WERI-Rb-1 (cell line): ENCODE results near the gene IL1RAPL1.
"Not testable (repeated sequence)": the region's sequence is repeated elsewhere in the genome, so short reads cannot be mapped to it uniquely, and the experiment has no call there.

Experiments
- DNase-seq: peaks from one replicate; pipeline ENCODE4 v3.0.0-alpha.2; 2020
- H3K27ac ChIP-seq: fragments of 250-450 bp; sonication (Bioruptor Pico); 2 replicates; pipeline ENCODE4 v1.5.1; 2020; ENCODE audit warnings: mild to moderate bottlenecking, moderate library complexity
- H3K27me3 ChIP-seq: fragments of 250-450 bp; sonication (Bioruptor Pico); 2 replicates; pipeline ENCODE4 v1.5.1; 2021; ENCODE audit warnings: mild to moderate bottlenecking, low read depth, moderate library complexity; ENCODE audit not compliant: insufficient read depth, severe bottlenecking
- H3K36me3 ChIP-seq: fragments of 250-450 bp; sonication (Bioruptor Pico); 2 replicates; pipeline ENCODE4 v1.5.1; 2020; ENCODE audit warnings: mild to moderate bottlenecking, moderate library complexity
- H3K4me3 ChIP-seq: 2 replicates; pipeline ENCODE4 v1.5.1; 2011; ENCODE audit warnings: low read depth, mild to moderate bottlenecking, control low read depth, low read length
- H3K9me3 ChIP-seq: fragments of 250-450 bp; sonication (Bioruptor Pico); 2 replicates; pipeline ENCODE4 v1.5.1; 2021; ENCODE audit warnings: mild to moderate bottlenecking, moderate library complexity; ENCODE audit not compliant: severe bottlenecking
- CTCF ChIP-seq: IDR thresholded peaks from 2 replicates; pipeline ENCODE4 v1.5.1; 2011; ENCODE audit warnings: low read depth, mild to moderate bottlenecking, control low read depth, inconsistent platforms, low read length

IL1RAPL1 gene

GRCh38 chrX:29113221-29113620, 526.0 kb downstream of the IL1RAPL1 start:
- TF ChIP-seq CTCF, result no peak
- no peak overlapping the region for H3K4me3 ChIP-seq
- peaks cover 4% of the 10 kb centered on the region for H3K27me3 ChIP-seq
- no peak for DNase-seq
- H3K9me3 ChIP-seq, result no peaks in the 10 kb centered on the region
- no peaks in the 10 kb centered on the region for H3K36me3 ChIP-seq
- H3K27ac ChIP-seq, result no peak overlapping the region

DNA sequence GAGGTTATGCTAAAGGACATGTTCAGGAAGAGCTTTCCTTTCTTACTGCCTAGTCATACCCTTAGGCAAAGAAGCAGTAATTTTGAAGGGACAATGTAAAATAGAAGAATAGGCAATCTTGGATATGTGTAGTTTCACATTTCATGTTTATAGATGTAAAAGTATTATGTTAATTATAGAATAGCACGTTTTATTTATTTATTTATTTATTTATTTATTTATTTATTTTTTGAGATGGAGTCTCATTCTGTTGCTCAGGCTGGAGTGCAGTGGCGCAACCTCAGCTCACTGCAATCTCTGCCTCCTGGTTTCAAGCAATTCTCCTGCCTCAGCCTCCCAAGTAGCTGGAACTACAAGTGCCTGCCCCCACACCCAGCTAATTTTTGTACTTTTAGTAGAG, 535.6 kb downstream of the IL1RAPL1 start:
- not testable (repeated sequence) for H3K36me3 ChIP-seq, H3K27ac ChIP-seq, H3K4me3 ChIP-seq, H3K27me3 ChIP-seq, H3K9me3 ChIP-seq, DNase-seq

DNA sequence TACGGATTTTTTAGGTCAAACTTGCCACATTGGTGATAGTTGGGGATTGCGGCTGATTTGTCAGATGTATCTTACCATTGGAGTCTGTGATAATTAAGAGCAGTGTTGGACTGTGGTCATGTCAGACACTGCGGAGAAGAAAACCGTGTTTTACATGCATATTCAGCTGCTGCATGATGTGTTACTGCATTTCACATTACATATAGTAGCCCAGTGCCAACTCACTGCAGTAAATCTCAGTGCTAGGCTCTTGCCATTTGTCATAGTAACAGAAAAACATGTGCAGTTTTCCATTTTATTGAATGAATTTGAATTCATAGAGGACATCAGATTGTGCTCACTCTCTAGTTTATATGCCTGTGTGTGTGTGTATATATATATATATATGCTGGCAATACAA, 543.7 kb downstream of the IL1RAPL1 start:
- no peaks in the 10 kb centered on the region for H3K27me3 ChIP-seq

DNA sequence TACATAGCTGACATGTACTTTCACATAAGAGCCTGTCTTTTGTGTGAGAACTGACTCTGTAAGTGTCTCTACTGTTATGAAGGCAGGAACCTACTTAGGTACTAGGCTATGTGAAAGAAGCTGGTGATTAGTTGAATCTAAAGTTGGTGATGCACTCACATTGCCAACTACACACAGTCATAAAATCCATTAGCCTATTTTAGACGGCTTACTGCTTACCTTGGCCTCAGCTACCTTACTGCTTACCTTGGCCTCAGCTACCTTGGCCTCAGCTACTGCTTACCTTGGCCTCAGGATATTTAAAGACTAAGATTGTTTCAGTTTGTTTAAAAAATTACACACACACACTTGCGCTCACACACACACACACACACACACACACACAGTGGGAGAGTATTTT, 549.7 kb downstream of the IL1RAPL1 start:
- no peak overlapping the region for H3K4me3 ChIP-seq
- TF ChIP-seq CTCF, result no peak
- H3K27me3 ChIP-seq, result no peaks in the 10 kb centered on the region
- DNase-seq, result no peak
- no peaks in the 10 kb centered on the region for H3K9me3 ChIP-seq
- H3K27ac ChIP-seq, result no peak overlapping the region
- no peaks in the 10 kb centered on the region for H3K36me3 ChIP-seq

More for the DNA sequence above, 543.7 kb downstream of the IL1RAPL1 start:
- TF ChIP-seq CTCF, result no peak
- Histone ChIP-seq H3K27ac (no peak overlapping the region), H3K4me3 (no peak overlapping the region), H3K9me3 (no peaks in the 10 kb centered on the region), H3K36me3 (no peaks in the 10 kb centered on the region)
- no peak for DNase-seq

GRCh38 chrX:29138003-29138402, 550.8 kb downstream of the IL1RAPL1 start:
- H3K9me3 ChIP-seq, result no peaks in the 10 kb centered on the region
- no peaks in the 10 kb centered on the region for H3K36me3 ChIP-seq
- no peak overlapping the region for H3K27ac ChIP-seq
- DNase-seq, result no peak
- TF ChIP-seq CTCF, result no peak
- H3K4me3 ChIP-seq, result no peak overlapping the region
- H3K27me3 ChIP-seq, result no peaks in the 10 kb centered on the region

- no peak for DNase-seq
- H3K4me3 ChIP-seq, result no peak overlapping the region
- no peak for TF ChIP-seq CTCF
- H3K27ac ChIP-seq, result no peak overlapping the region
- H3K27me3 ChIP-seq, result no peaks in the 10 kb centered on the region
- no peaks in the 10 kb centered on the region for H3K9me3 ChIP-seq
- H3K36me3 ChIP-seq, result no peaks in the 10 kb centered on the region
These were observed 556.1 kb downstream of the IL1RAPL1 start for GRCh38 chrX:29143356-29143755.
